Endodermal cell (in vitro differentiated cells): ENCODE data around the gene RREB1. TPM values are rescaled to one million over a fixed set of nuclear protein-coding genes. Genes with fewer than 3 reads are reported as not detected.

Experiments used
- DNase-seq: peaks from one replicate; pipeline ENCODE4 v3.0.0-alpha.2; 2017
- H3K27ac ChIP-seq: 2 replicates; pipeline ENCODE4 v1.5.1; 2013; ENCODE audit warnings: mild to moderate bottlenecking, low read depth, low read length, moderate library complexity
- H3K27me3 ChIP-seq: 2 replicates; pipeline ENCODE4 v1.6.1; 2013; ENCODE audit warnings: mild to moderate bottlenecking, low read length, moderate library complexity; ENCODE audit not compliant: insufficient read depth, control insufficient read depth, poor library complexity, severe bottlenecking
- H3K36me3 ChIP-seq: 2 replicates; pipeline ENCODE4 v1.7.0; 2013; ENCODE audit warnings: mild to moderate bottlenecking, low read length, moderate library complexity; ENCODE audit not compliant: control insufficient read depth, insufficient read depth
- H3K4me1 ChIP-seq: one replicate; pipeline ENCODE4 v1.7.0; 2013; ENCODE audit warnings: low read length; ENCODE audit not compliant: control insufficient read depth, insufficient read depth
- H3K4me3 ChIP-seq: 2 replicates; pipeline ENCODE4 v1.5.1; 2013; ENCODE audit warnings: mild to moderate bottlenecking, low read length, moderate library complexity
- H3K9ac ChIP-seq: 2 replicates; pipeline ENCODE4 v1.6.1; 2013; ENCODE audit warnings: mild to moderate bottlenecking, low read length, moderate library complexity; ENCODE audit not compliant: poor library complexity, severe bottlenecking; ENCODE audit errors: extremely low read depth
- H3K9me3 ChIP-seq: 2 replicates; pipeline ENCODE4 v1.6.1; 2013; ENCODE audit warnings: mild to moderate bottlenecking, low read length, moderate library complexity; ENCODE audit not compliant: control insufficient read depth
- H3K27ac Mint-ChIP-seq: 2 replicates; pipeline ENCODE4 v1.8.0; 2020; ENCODE audit warnings: mixed read lengths
- H3K27me3 Mint-ChIP-seq: 2 replicates; pipeline ENCODE4 v1.8.0; 2021; ENCODE audit warnings: mild to moderate bottlenecking, mixed read lengths; ENCODE audit not compliant: insufficient read depth
- H3K36me3 Mint-ChIP-seq: 2 replicates; pipeline ENCODE4 v1.8.0; 2020; ENCODE audit warnings: low read depth, mixed read lengths
- H3K4me1 Mint-ChIP-seq: 2 replicates; pipeline ENCODE4 v1.8.0; 2020; ENCODE audit warnings: mixed read lengths
- H3K4me3 Mint-ChIP-seq: 2 replicates; pipeline ENCODE4 v1.8.0; 2020; ENCODE audit warnings: mild to moderate bottlenecking, moderate library complexity, mixed read lengths
- H3K9me3 Mint-ChIP-seq: 2 replicates; pipeline ENCODE4 v1.8.0; 2020; ENCODE audit warnings: mild to moderate bottlenecking, mixed read lengths
- CTCF ChIP-seq: fragments of 200-600 bp; sonication (generic); conservative IDR thresholded peaks from 2 replicates; pipeline ENCODE4 v1.5.0; 2021; ENCODE audit warnings: antibody characterized with exemption, mild to moderate bottlenecking
- WGBS, 2 experiments: methylation state at CpG; one replicate each; pipeline versions ENCODE4 v1.1.5 to v1.1.7; 2013; ENCODE audit warnings: missing lambda C conversion rate in 2 of 2, mixed read lengths in 1 of 2; ENCODE audit not compliant: insufficient coverage in 1 of 2, insufficient read length in 1 of 2; 5-methylcytosine and 5-hydroxymethylcytosine counted together
- total RNA-seq, 2 donors: library from RNA; stranded (reverse); fragmentation: NEBNext Ultra II Directional in 1 of 2; extraction: Animal tissue kit (Norgen Biotek cat#: 25700) in 1 of 2; gene quantifications; 2 replicates in 1 of 2; 3 replicates in 1 of 2; pipeline ENCODE4 v1.2.1, GENCODE V29; 2021

Gene RREB1
- total RNA-seq, 2 donors from 2014 or later = 51.2 to 64.3 TPM

GRCh38 chr6:7251646-7252260 is 144.0 kb downstream of the RREB1 start:
- Histone ChIP-seq H3K27me3 (no peaks in the 10 kb centered on the region), H3K9ac (no peak overlapping the region), H3K9me3 (peaks cover 9% of the 10 kb centered on the region), H3K4me1 (no peaks in the 10 kb centered on the region), H3K27ac (no peak overlapping the region), H3K36me3 (peaks cover 55% of the 10 kb centered on the region), H3K4me3 (no peak overlapping the region)
- peaks cover 13% of the 10 kb centered on the region for H3K9me3 Mint-ChIP-seq
- no peaks in the 10 kb centered on the region for H3K27me3 Mint-ChIP-seq
- H3K4me3 Mint-ChIP-seq = no peak overlapping the region
- peaks cover 37% of the 10 kb centered on the region for H3K36me3 Mint-ChIP-seq
- H3K27ac Mint-ChIP-seq = no peak overlapping the region
- WGBS, 2 experiments = 90 to 100% methylated on average over 2 to 6 of the region's 6 CpGs
- no peaks in the 10 kb centered on the region for H3K4me1 Mint-ChIP-seq
- TF ChIP-seq CTCF = no peak
- DNase-seq = no peak

- DNase-seq = no peak
- WGBS, 2 experiments = 90 to 100% methylated on average over 2 to 4 of the region's 4 CpGs
These were observed 144.6 kb downstream of the RREB1 start for GRCh38 chr6:7252390-7252789.

GRCh38 chr6:7254980-7255835 is 147.4 kb downstream of the RREB1 start:
- no peak for TF ChIP-seq CTCF
- DNase-seq = no peak
- no peak overlapping the region for H3K9ac ChIP-seq
- H3K9me3 ChIP-seq = peaks cover 9% of the 10 kb centered on the region
- Mint-ChIP-seq H3K4me1 (no peaks in the 10 kb centered on the region), H3K36me3 (peaks cover 14% of the 10 kb centered on the region), H3K27me3 (peaks cover 12% of the 10 kb centered on the region), H3K27ac (no peak overlapping the region), H3K4me3 (no peak overlapping the region), H3K9me3 (peaks cover 18% of the 10 kb centered on the region)
- peaks cover 23% of the 10 kb centered on the region for H3K36me3 ChIP-seq
- WGBS, 2 experiments = 92 to 96% methylated on average over 7 to 12 of the region's 12 CpGs
- H3K27ac ChIP-seq = no peak overlapping the region
- no peaks in the 10 kb centered on the region for H3K27me3 ChIP-seq
- H3K4me1 ChIP-seq = no peaks in the 10 kb centered on the region
- no peak overlapping the region for H3K4me3 ChIP-seq

More at GRCh38 chr6:7252390-7252789, 144.6 kb downstream of the RREB1 start:
- Mint-ChIP-seq H3K4me3 (no peak overlapping the region), H3K36me3 (peaks cover 35% of the 10 kb centered on the region), H3K27ac (no peak overlapping the region), H3K4me1 (no peaks in the 10 kb centered on the region), H3K9me3 (peaks cover 18% of the 10 kb centered on the region), H3K27me3 (no peaks in the 10 kb centered on the region)
- H3K4me3 ChIP-seq = no peak overlapping the region
- no peak overlapping the region for H3K27ac ChIP-seq
- TF ChIP-seq CTCF = no peak
- H3K9me3 ChIP-seq = peaks cover 9% of the 10 kb centered on the region
- H3K4me1 ChIP-seq = no peaks in the 10 kb centered on the region
- H3K9ac ChIP-seq = no peak overlapping the region
- peaks cover 49% of the 10 kb centered on the region for H3K36me3 ChIP-seq
- no peaks in the 10 kb centered on the region for H3K27me3 ChIP-seq
